Bone marrow (tissue), 2 donors: Measurements from ENCODE around the gene ZBTB40.

ENCODE experiments used
- DNase-seq, 2 donors: peaks; one replicate each; lab custom pipeline; 2025; lab: John Stamatoyannopoulos, UW

The ZBTB40 gene

DNA sequence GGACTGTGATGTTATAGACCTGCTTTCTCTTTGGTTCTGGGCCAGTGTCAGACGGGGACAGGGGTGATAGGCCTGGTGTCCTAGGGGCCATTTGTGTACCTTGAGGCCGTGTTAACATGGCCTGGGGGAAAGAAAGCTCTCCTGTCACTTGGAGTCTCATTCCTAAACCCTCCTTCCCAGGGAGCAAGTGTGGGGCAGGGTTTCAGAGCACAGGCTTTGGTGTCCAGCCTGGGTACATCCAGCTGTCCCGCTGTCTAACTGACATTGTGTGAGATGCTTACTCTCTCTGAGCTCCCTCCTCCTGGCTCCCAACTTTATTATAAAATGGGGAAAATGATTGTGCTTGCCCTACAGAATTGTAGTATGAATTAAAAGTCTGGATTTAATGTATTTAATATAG is 79.1 kb downstream of the ZBTB40 start:
- no peak for DNase-seq

DNA sequence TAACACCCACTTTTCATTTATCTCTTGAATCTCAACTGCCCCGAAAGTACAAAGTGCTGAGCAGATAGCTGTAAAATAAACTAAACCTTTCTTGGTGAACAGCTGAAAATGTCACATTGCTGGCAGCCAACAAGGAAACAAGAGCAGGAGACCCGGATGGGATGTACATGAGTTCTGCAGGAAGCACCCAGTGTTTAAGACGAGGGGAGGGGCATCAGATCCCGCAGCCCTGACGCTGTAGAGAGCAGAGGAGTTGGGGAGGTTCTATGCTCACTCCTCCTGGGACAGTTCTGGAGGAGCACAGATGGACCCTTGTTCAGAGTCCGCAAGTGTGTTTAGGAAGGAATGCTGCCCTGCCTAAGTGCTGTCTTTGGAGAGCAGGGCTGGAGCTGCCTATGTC is 79.6 kb downstream of the ZBTB40 start:
- DNase-seq, result no peak

DNA sequence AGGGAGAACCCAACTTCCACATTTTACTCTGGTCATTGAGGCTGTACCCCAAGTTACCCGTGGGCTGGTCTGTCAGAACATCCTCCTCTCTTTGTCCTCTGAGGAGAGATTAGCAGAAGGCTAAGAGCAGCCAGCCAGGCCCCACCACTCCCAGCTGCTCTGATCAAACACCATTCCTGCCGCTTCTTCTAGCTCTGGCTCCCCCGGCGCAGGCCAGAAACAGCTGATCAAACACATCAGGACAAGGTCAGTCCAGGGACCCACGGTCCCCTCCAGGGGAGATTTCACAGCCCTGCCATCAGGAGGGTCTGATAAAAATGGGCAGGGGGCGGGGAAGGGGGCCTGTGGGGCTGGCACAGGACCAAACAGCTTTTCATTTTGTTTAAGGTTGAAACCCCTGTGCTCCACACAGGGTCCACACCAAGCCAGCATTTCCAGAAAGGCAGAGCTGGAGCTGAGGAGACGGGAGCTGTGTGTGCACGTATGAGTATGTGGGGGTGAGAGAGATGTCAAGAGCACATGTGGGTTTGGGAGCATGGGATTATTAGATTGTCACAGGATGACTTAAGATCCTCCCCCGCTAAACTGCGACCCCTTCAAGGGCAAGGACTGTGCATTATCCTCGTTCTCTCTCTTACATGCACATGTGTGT is 81.7 kb downstream of the ZBTB40 start:
- no peak for DNase-seq

DNA sequence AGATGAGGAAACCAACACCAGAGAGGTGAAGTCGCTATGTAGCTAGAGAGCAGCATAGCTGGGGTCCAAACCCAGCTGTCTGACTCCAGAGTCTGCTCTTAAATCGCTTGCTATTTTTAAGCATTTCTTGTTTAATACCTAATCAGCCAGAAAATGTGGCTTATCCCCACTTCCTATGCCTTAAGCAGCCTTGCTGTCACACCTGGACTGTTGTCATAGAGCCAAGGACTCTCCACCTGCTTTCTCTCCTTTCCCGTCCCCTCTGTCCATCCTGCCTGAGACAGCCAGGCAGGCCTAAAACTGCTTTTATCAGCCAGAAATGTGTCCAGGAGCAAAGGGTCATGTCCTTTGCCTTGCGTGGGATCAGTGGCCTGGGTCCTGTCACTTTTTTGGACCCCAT is 83.3 kb downstream of the ZBTB40 start:
- no peak for DNase-seq

DNA sequence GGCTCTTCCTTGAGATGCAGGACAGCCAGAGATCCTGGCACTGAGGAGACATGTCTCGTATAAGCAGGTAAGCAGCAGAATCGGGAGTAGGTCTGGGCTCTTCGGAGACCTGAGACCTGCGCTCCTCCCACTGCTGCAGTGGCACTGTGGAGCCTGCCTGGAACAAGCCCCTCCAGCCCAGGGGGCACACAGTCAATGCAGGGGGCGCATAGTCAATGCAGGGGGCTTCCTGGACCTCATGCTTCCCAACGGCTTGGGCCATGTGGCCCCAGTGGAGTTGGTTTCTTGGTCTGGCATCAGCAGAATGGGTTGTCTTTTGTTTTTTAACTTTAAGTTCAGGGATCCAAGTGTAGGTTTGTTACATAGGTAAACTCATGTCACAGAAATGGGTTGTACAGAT is 83.7 kb downstream of the ZBTB40 start:
- no peak for DNase-seq

DNA sequence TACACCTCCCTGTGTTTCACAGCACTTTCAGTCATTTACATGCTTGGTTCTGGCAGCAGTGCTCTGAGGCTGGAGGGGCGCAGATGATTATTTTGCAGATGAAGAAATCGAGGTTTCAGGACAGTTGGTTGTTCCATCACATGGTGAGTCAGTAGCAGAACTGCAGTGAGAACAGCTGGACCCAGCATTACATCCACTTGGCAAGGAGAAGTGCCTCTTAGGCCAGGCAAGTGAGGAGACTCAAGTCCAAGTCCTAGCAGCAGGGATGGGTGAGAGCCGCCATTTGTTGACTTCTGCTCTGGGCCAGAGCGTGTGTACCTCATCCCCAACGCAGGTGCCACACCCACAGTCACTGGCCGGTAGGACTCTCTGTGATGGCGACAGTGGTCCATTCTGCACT is 84.9 kb downstream of the ZBTB40 start:
- DNase-seq, result no peak

DNA sequence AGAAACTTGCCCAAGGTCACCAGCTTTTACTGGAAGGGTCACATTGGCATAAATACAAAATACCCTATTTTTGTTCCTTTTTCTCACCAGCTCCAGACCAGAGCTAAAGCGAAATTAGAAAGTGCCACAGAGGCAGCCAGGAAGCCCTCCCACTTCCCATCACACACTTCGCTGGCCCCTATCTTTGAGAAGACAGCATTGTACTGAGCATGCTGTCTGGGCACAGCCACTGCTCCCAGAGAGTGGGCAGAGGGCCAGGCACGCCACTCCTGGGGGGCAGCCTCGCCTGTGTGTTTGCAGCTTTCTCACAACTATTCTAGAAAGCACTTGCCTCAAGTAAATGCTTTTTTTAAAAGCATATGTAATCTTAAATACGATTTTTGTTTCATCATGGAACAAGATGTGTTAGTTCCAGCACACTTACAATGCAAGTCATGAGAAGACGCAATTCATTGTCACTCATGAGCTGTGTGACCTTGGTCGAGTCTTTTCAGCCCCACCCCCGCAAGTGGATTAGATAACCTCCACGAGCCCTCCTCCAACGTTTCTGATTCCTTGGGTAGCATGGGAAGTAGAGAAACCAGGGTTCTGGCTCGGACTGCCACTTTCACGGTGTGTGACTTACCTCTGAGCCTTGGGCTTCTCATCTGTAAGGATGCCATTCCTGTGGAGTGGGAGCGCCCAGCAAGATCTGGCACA is 85.9 kb downstream of the ZBTB40 start:
- no peak for DNase-seq

DNA sequence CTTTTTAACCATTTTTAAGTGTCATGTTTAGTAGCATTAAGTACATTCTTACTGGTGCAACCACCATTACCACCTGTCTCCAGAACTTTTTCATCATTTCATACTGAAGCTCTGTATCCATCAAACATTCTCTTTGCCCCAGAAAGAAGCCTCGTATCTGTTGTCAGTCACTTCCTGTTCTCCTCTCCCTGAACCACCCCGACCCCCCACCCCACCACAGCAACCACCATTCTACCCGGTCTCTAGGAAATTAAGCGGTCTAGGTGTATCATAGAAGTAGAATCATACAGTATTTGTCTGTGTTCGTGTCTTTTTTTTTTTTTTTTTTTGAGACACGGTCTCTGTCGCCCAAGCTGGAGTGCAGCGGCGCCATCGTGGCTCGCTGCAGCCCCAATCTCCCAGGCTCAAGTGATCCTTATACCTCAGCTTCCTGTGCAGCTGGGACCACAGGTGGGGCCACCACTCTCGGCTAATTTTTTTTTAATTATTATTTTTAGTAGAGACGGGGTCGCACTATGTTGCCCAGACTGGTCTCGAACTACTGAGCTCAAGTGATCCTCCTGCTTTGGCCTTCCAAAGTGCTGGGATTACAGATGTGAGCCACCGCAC is 88.0 kb downstream of the ZBTB40 start:
- no peak for DNase-seq

DNA sequence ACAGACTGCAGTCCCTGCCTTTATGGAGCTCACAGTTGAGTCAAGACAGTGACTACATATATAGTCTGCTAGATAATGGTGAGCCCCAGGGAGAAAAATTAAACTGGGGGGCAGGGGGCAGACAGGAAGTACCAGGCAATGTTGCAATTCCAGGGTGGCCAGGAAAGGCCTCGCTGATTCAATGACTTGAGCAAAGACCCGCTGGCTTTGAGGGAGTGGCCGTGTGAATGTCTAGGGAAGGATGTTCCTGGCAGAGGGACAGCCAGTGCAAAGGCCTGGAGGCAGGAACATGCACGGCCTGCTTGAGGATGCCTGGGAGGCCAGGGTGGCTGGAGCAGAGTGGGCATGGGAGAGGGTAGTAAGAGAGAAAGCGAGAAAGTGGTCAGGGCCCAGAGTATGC is 88.7 kb downstream of the ZBTB40 start:
- DNase-seq, result no peak

DNA sequence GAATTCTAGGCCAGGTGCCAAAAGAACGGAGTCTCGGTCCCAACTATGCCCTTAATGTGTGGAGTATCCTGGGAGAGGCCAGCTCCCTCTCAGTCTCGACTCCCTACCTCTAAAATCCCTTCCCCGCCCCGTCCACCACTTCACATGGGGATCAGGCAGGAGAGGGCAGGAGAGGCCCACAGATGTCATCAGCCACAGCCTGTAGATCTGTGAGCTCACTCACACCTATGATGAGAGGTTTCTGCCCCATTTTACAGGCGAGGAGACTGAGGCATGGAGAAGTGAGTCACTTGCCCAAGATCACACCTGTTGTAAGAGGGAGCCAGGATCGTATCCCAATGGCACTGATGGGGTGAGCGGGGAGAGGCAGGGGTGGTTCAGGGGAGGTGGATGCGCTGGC is 91.2 kb downstream of the ZBTB40 start:
- DNase-seq, result no peak

DNA sequence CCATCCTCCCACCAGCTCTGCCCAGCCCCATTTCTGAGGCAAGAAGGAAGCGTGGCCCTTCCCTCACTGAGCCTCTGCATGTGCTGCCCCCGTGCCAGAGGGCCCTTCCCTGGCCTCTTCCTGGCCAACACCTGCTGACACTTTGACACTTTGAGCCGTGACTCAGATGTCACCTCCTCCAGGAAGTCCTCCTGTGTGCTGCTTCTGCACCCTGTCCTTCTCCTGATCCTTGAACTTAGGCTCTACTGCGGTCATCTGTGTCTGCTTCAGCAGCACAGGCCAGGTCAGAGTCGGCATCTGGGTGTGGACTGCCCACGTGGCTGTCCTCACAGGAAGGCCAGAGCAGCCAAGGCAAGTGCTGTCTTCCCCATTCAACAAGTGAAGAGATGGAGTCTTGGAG is 92.0 kb downstream of the ZBTB40 start:
- no peak for DNase-seq

DNA sequence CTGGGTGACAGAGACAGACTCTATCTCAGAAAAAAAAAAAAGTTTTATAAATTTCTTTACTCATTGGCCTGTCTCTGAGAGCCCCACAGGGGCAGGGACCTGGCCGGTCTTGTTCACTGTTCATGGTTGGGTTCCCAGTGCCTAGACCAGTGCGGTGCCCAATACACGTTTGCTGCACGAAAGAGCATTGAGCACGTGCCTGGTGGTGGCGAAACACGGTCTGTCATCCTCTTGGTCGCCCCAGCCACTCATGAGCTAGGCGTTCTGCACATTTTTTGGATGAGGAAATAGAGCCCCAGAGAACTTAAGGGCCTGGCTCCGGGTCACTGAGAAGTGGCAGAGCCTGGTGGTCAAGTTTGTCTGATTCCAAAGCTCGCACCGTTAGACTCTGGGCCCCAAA is 93.0 kb downstream of the ZBTB40 start:
- DNase-seq, result no peak

DNA sequence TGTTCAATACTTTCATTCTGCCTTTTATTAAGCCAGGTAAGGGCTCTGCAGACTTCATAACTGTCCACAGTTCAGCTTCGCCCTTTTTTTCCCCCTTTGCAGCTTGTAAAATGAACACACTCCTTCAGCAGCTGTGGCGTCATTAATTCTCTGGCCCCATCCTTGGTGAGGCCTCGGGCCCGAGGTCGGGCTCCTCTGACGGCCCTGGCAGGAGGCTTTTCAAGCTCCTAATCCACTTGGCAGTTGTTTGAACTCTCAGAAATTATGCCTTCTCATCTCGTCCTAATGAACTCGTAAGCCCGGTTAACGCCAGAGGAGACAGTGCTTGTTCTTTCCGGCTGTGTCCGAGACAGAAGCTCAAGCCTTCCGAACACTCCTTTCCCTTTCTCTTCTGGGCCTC is 93.5 kb downstream of the ZBTB40 start:
- no peak for DNase-seq

DNA sequence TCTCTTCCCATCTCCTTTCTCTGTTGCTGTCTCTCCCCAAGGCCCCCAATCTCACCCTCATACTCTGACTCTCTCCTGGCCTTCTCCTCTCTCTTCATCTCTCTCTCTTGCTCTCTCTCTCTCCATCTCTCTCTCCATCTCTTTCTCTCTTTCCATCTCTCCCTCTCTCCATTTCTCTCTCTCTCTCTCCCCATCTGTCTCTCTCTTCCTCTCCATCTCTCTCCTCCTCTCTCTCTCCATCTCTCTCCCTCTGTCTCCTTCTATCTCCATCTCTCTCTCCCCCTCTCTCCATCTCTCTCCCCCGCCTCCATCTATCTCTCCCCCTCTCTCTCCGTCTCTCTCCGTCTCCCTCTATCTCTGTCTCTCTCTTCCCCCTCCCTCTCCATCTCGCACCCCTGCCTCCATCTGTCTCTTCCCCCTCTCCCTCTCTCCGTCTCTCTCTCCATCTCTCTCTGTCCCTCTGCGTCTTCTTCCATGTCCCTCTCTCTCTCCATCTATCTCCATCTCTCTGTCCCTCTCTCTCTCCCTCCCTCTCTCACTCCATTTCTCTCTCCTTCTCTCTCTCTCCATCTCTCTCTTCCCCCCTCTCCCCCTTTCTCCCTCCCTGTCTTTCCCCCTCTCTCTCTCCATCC is 95.7 kb downstream of the ZBTB40 start:
- no peak for DNase-seq

DNA sequence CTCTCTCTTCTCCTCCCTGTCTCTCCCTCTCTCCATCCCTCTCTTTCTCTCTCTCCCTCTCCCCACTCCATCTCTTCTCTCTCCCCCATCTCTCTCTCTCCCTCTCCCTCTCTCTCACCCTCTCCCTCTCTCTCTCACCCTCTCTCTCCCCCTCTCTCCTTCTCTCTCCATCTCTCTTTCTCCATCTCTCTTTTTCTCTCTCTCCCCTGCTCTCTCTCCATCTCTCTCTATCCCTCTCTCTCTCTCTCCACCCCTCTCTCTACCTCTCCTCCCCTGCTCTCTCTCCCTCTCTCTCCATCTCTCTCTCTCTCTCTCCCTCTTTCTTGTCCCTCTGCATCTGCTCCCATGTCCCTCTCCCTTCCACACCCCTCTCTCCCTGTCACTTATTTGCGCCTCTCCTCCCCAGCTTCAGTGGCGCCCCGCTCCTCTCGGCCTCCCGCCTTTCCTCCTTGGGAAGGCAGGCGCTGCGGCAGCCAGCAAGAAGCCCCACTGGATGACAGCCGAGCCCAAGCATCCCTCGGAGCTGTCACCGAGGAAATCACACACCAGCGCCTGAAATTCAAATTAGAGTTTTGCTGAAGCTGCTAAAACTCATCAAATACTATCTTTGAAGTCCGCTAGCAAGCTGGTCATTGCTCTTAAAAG is 96.3 kb downstream of the ZBTB40 start:
- DNase-seq, result no peak

DNA sequence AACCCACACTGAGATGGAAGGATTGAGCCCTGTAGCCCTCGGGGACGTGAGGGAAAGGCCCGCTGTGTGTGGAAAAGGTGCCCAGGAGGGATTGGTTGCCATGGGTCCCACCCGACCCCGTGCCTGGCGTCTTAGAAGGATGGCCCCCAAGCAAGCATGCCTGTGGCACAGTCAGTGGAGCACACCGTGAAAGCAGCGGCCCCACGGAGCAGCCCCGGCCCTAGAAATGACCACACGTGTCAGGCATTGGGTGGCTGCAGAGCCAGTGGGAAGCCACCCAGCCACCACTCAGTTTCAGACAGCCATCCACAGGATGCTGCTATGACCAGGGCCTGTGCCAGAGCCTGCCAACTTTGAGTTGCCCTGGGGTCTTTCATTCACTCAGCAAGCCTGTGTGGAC is 98.4 kb downstream of the ZBTB40 start:
- DNase-seq, result no peak

DNA sequence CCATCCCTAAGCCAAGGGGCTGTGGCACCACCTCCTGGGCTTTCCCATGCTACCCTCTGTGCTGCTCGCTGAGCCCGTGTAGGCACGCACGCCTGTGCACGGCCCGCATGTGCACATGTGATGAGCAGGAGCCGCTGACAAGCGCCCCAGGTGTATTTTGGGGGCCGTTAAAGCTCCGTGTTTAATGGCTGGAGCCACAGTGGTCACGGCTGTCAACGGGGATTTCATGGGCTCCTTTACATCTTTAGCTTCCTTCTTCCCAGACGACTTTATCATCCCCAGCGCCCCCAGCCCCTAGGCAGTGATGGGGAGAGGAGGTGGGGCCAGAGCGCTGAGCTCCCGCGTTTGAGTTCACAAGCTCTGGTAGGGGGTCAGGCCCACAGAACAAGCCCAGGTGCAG is 99.9 kb downstream of the ZBTB40 start:
- DNase-seq, result no peak

DNA sequence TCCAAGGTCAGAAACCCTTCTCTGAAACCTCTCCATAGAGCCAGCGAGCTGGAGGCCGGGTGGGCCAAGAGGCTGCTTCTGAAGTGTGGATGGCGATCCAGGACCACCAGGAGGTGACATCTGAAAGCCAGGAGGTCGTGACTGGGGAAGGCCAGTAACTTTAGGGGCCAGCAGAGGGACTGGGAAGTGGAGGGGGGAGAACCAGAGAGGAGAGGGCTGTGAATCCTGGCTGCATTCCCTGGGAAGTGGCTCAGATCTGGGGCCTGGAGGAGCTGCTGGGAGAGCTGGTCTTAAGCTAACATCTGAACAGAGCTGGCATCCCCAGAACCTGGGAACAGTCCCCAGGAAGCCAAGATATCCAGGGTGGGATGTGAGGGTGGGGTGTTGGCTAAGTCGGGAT is 100.4 kb downstream of the ZBTB40 start:
- no peak for DNase-seq

DNA sequence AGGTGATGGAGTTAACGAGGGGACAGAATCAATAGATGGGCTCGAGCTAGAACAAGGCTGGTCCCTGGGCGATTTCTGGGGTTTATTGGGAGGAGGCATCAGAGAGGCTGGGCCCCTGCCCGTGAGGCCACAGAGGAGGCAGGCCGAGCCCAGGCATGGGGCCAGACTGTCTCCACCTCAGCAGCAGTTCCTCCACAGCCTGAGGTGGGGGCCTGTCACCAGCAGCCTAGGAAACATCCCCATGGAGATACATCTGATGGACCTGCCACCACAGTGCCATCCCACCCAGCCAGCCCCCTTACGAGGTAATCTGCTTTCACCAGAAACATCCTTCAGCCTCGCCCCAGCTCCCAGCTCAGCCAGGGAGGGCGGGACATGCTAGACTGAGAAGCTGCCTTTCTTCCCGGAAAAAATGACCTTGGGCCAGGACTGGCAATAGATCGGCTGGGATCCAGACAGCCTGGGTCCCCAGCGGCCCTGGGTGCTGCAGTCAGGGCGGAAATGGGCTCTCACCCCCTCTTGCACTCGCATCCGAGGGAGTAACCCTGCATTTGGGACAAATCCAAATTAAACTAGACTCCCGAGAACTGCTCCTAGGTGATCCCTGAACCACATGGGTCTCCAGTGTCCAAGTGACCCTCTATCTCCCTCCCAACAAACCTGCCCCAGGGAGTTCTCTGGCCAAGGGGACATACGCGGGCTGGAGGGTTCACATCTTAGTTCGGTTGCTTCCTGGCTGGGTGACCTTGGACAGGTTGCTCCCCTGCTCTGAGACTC is 101.6 kb downstream of the ZBTB40 start:
- no peak for DNase-seq

DNA sequence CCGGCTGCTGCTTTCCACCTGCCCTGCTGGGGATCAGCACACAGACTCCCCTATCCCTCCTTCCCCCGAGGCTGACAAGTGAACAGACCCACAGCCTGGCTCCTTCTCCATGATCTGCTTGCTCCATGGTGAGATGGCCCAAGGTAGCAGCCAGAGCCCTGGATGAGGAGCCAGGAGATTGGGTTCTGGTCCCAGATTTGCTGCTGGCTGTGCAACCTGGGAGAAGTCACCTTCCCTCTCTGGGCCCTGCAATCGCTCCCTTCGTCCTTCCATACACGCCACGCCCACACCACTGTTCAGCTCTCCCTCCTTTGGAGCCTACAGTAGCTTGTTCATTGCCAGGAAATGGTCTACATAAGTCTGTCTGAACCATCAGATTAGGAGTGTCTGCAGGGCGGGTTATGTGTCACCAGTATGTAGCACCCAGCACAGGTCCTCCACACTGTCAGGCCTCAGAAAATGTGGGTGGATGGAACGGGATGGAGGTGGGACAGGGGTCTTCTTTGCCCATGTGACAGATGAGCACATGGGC is 102.4 kb downstream of the ZBTB40 start:
- no peak for DNase-seq

DNA sequence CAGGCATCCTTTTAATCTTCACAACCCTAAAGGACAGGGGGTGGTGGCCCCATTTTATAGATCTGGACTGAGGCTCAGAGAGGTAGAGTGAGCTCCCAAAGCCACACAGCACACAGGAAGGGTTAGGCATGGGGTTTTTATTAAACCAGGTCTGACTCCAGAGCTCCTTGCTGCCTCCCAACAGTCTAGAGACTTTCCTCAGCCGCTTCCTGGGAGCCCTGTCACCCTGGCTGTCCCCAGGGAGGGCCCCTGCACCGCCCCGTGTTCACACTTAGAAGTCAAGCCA is 103.7 kb downstream of the ZBTB40 start:
- no peak for DNase-seq
